ENCODE data around the gene RBL2. TPM values are rescaled to one million over a fixed set of nuclear protein-coding genes. Genes with fewer than 3 reads are reported as not detected.
"Not testable (repeated sequence)": the region's sequence is repeated elsewhere in the genome, so short reads cannot be mapped to it uniquely, and the experiment has no call there.

Gene RBL2
- polyA plus RNA-seq, 1 experiment, result 37.7 TPM

DNA sequence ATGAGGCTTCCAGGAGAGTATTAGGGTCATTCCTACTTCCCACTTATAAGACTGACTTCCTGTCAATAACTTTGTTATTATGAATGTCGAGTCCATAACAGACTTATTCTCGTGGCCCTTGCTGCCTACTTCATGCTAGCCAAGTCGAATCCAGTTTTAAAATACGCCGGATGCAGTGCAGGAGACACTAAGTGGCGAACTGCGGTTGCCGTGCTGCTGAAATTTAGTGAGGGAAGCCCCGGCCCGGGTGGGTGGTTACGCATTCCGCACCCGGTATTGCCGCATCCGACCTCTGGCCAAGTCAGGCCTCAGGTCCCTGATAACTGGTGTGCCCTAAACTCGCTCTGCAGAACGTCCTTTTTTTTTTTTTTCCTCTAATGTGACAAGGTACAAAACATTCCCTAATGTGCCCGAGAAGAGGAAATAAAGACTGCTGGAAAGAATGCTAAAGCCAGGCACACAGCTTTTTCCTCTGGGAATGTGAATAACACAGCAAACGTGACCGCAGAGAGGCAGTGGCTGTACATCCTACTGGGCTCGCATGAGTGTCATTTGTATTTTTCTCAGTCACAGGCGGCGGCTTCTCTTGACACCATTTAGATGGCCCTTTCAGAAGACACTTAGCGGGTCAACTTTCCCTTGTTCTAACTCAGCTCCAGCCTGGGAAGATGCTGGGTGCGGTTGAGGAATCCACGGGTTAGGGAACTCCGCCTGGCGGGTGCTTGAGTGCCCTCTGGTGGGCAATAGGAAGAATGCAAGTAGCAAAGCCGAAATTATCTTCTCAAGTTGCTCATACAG lies 75.8 kb downstream of the RBL2 start:
- DNase-seq (ENCODE audit: low read depth), result no peak
- H3K27me3 ChIP-seq (ENCODE audit: control insufficient read depth, insufficient read depth, low read length), result no peaks in the 10 kb centered on the region
- ChIA-PET CTCF (interaction anchor here (0.6 to 1.2 kb wide), 4 partner anchors 10 to 1318 kb away, joined by 3 to 20 read pairs (median 4); no protein-coding TSS in a partner anchor), POLR2A (no interaction called here)
- H3K36me3 ChIP-seq (ENCODE audit: control insufficient read depth, insufficient read depth, low read length), result no peaks in the 10 kb centered on the region
- TF ChIP-seq, protein P1, sequence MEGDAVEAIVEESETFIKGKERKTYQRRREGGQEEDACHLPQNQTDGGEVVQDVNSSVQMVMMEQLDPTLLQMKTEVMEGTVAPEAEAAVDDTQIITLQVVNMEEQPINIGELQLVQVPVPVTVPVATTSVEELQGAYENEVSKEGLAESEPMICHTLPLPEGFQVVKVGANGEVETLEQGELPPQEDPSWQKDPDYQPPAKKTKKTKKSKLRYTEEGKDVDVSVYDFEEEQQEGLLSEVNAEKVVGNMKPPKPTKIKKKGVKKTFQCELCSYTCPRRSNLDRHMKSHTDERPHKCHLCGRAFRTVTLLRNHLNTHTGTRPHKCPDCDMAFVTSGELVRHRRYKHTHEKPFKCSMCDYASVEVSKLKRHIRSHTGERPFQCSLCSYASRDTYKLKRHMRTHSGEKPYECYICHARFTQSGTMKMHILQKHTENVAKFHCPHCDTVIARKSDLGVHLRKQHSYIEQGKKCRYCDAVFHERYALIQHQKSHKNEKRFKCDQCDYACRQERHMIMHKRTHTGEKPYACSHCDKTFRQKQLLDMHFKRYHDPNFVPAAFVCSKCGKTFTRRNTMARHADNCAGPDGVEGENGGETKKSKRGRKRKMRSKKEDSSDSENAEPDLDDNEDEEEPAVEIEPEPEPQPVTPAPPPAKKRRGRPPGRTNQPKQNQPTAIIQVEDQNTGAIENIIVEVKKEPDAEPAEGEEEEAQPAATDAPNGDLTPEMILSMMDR (IDR thresholded peaks at IDR 0.05; ENCODE audit: insufficient read depth, low read depth, low read length), result peak; percentile 97
- H3K4me3 ChIP-seq (ENCODE audit: low read depth, low read length), result no peak overlapping the region

DNA sequence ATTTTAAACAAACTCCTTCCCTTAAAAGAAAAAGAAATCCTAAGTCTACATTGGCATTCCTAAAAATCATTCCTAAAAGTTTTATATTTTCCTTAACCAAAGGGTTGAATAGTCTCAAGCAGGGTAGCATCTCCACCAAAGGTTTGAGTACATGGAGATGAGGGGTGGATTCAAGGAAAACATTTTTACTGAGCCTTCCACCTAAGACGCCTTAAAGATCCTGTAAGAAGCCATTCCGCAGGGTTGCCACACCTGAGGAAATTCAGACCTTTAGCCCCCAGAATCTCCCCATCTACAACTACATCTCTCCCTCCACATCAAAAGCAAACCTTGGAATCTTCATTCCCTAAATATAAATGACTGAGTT lies 76.4 kb downstream of the RBL2 start:
- ChIA-PET CTCF (interaction anchor here (0.6 to 1.2 kb wide), 3 partner anchors 9 to 200 kb away, joined by 4 to 20 read pairs (median 4); no protein-coding TSS in a partner anchor), POLR2A (no interaction called here)
- Histone ChIP-seq H3K36me3 (ENCODE audit: control insufficient read depth, insufficient read depth, low read length) (no peaks in the 10 kb centered on the region), H3K27me3 (ENCODE audit: control insufficient read depth, insufficient read depth, low read length) (no peaks in the 10 kb centered on the region), H3K4me3 (ENCODE audit: low read depth, low read length) (no peak overlapping the region)
- TF ChIP-seq, protein P1 (IDR thresholded peaks at IDR 0.05; ENCODE audit: insufficient read depth, low read depth, low read length), result no peak
- no peak for DNase-seq (ENCODE audit: low read depth)

- H3K27me3 ChIP-seq (ENCODE audit: control insufficient read depth, insufficient read depth, low read length), result no peaks in the 10 kb centered on the region
- POLR2A ChIA-PET, result no interaction called here
- H3K4me3 ChIP-seq (ENCODE audit: low read depth, low read length), result no peak overlapping the region
- TF ChIP-seq, protein P1 (IDR thresholded peaks at IDR 0.05; ENCODE audit: insufficient read depth, low read depth, low read length), result no peak
- CTCF ChIA-PET, result no interaction called here
- no peaks in the 10 kb centered on the region for H3K36me3 ChIP-seq (ENCODE audit: control insufficient read depth, insufficient read depth, low read length)
- no peak for DNase-seq (ENCODE audit: low read depth)
Measured at GRCh38 chr16:53511084-53511402, 76.8 kb downstream of the RBL2 start.

GRCh38 chr16:53511403-53512280 lies 77.4 kb downstream of the RBL2 start:
- no peak for DNase-seq (ENCODE audit: low read depth)
- Histone ChIP-seq H3K27me3 (ENCODE audit: control insufficient read depth, insufficient read depth, low read length) (no peaks in the 10 kb centered on the region), H3K4me3 (ENCODE audit: low read depth, low read length) (no peak overlapping the region), H3K36me3 (ENCODE audit: control insufficient read depth, insufficient read depth, low read length) (no peaks in the 10 kb centered on the region)
- ChIA-PET POLR2A (no interaction called here), CTCF (no interaction called here)
- TF ChIP-seq, protein P1 (IDR thresholded peaks at IDR 0.05; ENCODE audit: insufficient read depth, low read depth, low read length), result no peak

DNA sequence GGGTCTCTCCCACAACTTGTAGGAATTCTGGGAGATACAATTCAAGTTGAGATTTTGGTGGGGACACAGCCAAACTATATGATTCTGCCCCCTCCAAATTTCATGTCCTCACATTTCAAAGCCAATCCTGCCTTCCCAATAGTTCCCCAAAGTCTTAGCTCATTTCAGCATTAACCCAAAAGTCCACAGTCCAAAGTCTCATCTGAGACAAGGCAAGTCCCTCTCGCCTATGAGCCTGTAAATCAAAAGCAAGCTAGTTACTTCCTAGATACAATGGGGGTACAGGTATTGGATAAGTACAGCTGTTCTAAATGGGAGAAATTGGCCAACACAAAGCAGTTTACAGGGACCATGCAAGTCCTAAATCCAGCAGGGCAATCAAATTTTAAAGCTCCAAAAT lies 78.5 kb downstream of the RBL2 start:
- H3K27me3 ChIP-seq (ENCODE audit: control insufficient read depth, insufficient read depth, low read length); POLR2A ChIA-PET; CTCF ChIA-PET; H3K36me3 ChIP-seq (ENCODE audit: control insufficient read depth, insufficient read depth, low read length); DNase-seq (ENCODE audit: low read depth); H3K4me3 ChIP-seq (ENCODE audit: low read depth, low read length): not testable (repeated sequence)

Data from BJ (cell line).